Measurements from ENCODE around the gene ZSCAN4. TPM values are rescaled to one million over a fixed set of nuclear protein-coding genes. Genes with fewer than 3 reads are reported as not detected.

The ZSCAN4 gene
- total RNA-seq, 4 donors from 2014 or later = 0.39 to 0.71 TPM; not detected in 2

DNA sequence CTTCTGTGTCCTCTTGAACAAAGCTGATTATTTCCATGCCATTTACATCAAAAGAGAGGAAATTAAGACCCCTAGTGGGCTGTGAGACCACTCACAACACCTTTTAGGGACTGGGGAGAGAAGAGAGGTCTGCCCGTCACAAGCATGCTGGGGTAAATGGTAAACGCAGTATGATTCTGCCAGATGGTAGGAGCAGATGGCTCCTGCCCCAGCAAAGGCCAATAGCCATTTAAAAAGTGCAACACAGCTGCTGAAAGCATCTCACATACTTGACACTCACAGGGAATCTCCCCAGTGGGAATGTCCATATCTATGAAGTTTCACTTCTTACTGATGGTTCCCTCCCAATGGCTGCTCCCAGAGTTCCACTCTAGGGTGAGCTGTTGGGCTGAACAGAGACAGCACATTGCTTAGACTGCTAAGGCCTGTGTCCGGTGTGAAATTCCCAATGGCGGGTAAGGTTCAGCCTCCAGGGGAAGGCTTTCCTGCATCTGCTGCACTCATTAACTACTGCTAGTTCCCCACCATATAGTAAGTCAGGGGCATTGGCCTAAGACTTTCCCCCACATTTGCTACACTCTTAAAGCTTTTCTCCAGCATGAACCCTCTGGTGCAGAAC is 51.3 kb downstream of the ZSCAN4 start:
- peak in 1 of 2 donors; percentile 31 for DNase-seq (ENCODE audit: low spot score in 2 of 2)
- TF ChIP-seq CTCF (IDR thresholded peaks at IDR 0.05) (no peak), POLR2A (IDR thresholded peaks at IDR 0.05) (no peak)
- 80 to 85% methylated on average over 4 of the region's 4 CpGs for WGBS, 2 donors

DNA sequence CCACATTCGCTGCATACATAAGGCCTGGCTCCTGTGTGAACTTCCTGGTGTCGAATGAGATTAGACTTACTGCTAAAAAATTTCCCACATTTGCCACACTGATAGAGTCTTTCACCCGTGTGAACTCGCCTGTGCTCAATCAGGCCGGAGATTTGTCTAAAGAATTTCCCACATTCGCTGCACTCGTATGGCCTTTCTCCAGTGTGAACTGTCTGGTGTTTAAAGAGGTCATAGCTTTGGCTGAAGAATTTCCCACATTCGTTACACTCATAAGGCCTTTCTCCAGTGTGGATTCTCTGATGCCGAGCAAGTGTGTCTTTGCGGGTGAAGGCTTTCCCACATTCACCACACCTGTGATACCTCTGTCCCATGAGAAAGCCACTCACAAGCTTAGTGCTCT is 52.1 kb downstream of the ZSCAN4 start:
- peak in 1 of 2 donors; percentile 48 for DNase-seq (ENCODE audit: low spot score in 2 of 2)
- H3K4me3 ChIP-seq (ENCODE audit: low read depth, poor library complexity, severe bottlenecking) = no peak overlapping the region

More for the DNA sequence above, 51.3 kb downstream of the ZSCAN4 start:
- no peak overlapping the region for H3K4me3 ChIP-seq (ENCODE audit: low read depth, poor library complexity, severe bottlenecking)
- intact Hi-C loops (cut with DNase I; ENCODE audit: low total_unique reads) = no loop called here

More for the DNA sequence above, 52.1 kb downstream of the ZSCAN4 start:
- 96 to 97% methylated on average over 10 of the region's 10 CpGs for WGBS, 2 donors
- intact Hi-C loops (cut with DNase I; ENCODE audit: low total_unique reads) = no loop called here
- TF ChIP-seq POLR2A (IDR thresholded peaks at IDR 0.05) = no peak
- no peak for TF ChIP-seq CTCF (IDR thresholded peaks at IDR 0.05)

Other genes with a start within 250 kb of the ZSCAN4 start
- gene ZNF749, start 233.6 kb upstream of the ZSCAN4 start, total RNA-seq = 10 to 100 TPM in 3 of 4 donors, 1 to 10 TPM in 1; 7.8 to 16.1 (median 12.9) TPM
- gene VN1R1, start 211.8 kb upstream of the ZSCAN4 start, total RNA-seq = 1 to 10 TPM in 1 of 4 donors, under 1 TPM in 3; 0.25 to 1.4 (median 0.86) TPM
- 10 to 100 TPM; 11.6 to 18.3 (median 12.2) TPM for gene ZNF772, start 191.4 kb upstream of the ZSCAN4 start, total RNA-seq
- 10 to 100 TPM in 3 of 4 donors, 1 to 10 TPM in 1; 7.8 to 26.6 (median 13.4) TPM for gene ZNF419, start 181.2 kb upstream of the ZSCAN4 start, total RNA-seq
- gene ZNF773, start 169.0 kb upstream of the ZSCAN4 start, total RNA-seq = 10 to 100 TPM in 3 of 4 donors, 1 to 10 TPM in 1; 5.7 to 30.8 (median 17.5) TPM
- 1 to 10 TPM; 4.4 to 5.5 (median 4.9) TPM for gene ZNF549, start 141.6 kb upstream of the ZSCAN4 start, total RNA-seq
- gene ZNF550, start 109.1 kb upstream of the ZSCAN4 start, total RNA-seq = 10 to 100 TPM in 3 of 4 donors, 1 to 10 TPM in 1; 9.8 to 19.2 (median 13.5) TPM
- 10 to 100 TPM in 1 of 4 donors, 1 to 10 TPM in 3; 6.7 to 10.2 (median 8.4) TPM for gene ZNF416, start 90.0 kb upstream of the ZSCAN4 start, total RNA-seq
- gene ZIK1, start 84.8 kb upstream of the ZSCAN4 start, total RNA-seq = 10 to 100 TPM in 1 of 4 donors, 1 to 10 TPM in 3; 2.0 to 12.7 (median 4.3) TPM
- gene ZNF530, start 69.0 kb upstream of the ZSCAN4 start, total RNA-seq = 10 to 100 TPM in 1 of 4 donors, 1 to 10 TPM in 3; 4.8 to 16.9 (median 6.1) TPM
- 10 to 100 TPM; 19.1 to 42.5 (median 34.6) TPM for gene ZNF134, start 54.7 kb upstream of the ZSCAN4 start, total RNA-seq
- gene ZNF211, start 35.8 kb upstream of the ZSCAN4 start, total RNA-seq = 10 to 100 TPM; 12.9 to 33.5 (median 17.7) TPM
- gene ZNF551, start 13.0 kb downstream of the ZSCAN4 start, total RNA-seq = 10 to 100 TPM in 3 of 4 donors, 1 to 10 TPM in 1; 9.3 to 20.8 (median 19.5) TPM
- 1 to 10 TPM in 1 of 4 donors, under 1 TPM in 3; 0.15 to 1.0 (median 0.77) TPM for gene ZNF154, start 40.3 kb downstream of the ZSCAN4 start, total RNA-seq
- 1 to 10 TPM in 2 of 4 donors, under 1 TPM in 2; 0.88 to 4.3 (median 2.0) TPM for gene ZNF671, start 58.7 kb downstream of the ZSCAN4 start, total RNA-seq
- 10 to 100 TPM in 3 of 4 donors, 1 to 10 TPM in 1; 9.5 to 23.7 (median 13.0) TPM for gene ZNF776, start 77.9 kb downstream of the ZSCAN4 start, total RNA-seq
- 10 to 100 TPM in 3 of 4 donors, 1 to 10 TPM in 1; 9.1 to 21.4 (median 17.5) TPM for gene ZNF586, start 100.7 kb downstream of the ZSCAN4 start, total RNA-seq
- 1 to 10 TPM; 5.4 to 7.0 (median 5.9) TPM for gene ZNF552, start 146.0 kb downstream of the ZSCAN4 start, total RNA-seq
- gene ZNF587B, start 161.4 kb downstream of the ZSCAN4 start, total RNA-seq = 10 to 100 TPM; 11.8 to 16.7 (median 13.7) TPM
- gene ZNF587, start 180.9 kb downstream of the ZSCAN4 start, total RNA-seq = 10 to 100 TPM; 10.6 to 18.0 (median 17.2) TPM
- gene ZNF814, start 220.1 kb downstream of the ZSCAN4 start, total RNA-seq = 10 to 100 TPM in 2 of 4 donors, 1 to 10 TPM in 2; 6.9 to 18.4 (median 10.0) TPM
- 10 to 100 TPM in 3 of 4 donors, 1 to 10 TPM in 1; 6.6 to 25.5 (median 11.6) TPM for gene ZNF417, start 247.7 kb downstream of the ZSCAN4 start, total RNA-seq